NCI-H748 treated with DMSO at 0.1 percent for 48 hours (cell line): Measurements from ENCODE around the gene GDAP1L1.
A peak's percentile ranks its signal among the peaks of the same experiment; 100 is the strongest.
"Not testable (repeated sequence)": the region's sequence is repeated elsewhere in the genome, so short reads cannot be mapped to it uniquely, and the experiment has no call there.

ENCODE experiments used
- DNase-seq: peaks from one replicate; lab custom pipeline; 2025; lab: John Stamatoyannopoulos, UW

Gene GDAP1L1

DNA sequence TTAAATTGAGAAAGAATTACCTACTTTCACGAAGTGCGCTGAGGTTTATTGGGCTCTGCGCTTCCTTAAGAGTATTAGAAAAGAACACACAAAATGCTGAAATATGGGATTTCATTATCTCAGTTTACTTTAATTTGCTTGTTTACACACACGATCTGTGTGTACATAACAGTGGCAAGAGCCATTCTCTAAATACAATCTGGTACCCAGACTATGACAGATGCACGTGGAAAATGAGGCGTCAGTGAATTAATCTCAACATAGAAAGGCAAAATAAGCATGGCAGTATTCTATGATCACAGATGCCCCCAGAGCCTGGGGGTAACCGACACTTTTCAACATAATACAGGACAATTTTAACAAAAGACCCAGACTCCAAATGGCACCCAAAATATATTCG, 55.6 kb downstream of the GDAP1L1 start:
- no peak for DNase-seq

DNA sequence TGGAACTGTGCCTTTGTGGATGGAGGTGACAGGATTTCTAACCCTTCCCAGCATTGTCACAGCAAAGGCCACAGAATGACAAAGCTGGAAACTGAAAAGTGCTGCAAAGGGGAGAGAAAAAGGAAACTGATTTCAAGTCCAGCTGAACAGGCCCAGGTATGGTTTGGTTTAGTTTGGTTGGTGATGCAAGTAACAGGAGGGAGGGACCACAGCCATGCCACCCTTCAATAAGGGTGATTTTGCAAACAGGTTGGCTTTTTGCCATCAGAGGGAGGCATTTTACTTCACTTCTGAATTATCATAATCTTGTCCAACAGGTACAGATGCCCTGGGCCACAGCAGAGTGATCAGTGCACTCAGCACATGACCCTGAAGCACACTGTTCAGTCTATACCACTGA, 57.3 kb downstream of the GDAP1L1 start:
- no peak for DNase-seq

DNA sequence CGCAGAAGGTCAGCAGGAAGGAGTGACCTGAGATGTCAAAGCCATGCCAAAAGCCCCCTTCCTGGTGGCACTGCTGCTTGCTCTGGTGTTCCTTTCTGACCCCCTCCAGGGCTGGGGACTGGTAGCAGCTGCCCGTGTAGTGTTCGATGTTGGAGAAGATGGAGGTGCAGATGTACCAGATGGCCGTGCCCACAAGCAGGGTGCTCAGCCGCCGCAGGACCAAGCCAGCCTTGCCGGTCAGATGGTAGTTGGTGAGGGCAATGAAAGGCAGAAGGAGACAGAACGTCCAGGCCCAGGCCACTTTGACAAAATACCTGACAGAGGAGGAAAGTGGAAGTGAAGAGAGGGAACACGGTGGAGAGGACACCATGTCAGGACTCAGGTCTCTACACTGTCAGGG, 59.8 kb downstream of the GDAP1L1 start:
- DNase-seq, result no peak

DNA sequence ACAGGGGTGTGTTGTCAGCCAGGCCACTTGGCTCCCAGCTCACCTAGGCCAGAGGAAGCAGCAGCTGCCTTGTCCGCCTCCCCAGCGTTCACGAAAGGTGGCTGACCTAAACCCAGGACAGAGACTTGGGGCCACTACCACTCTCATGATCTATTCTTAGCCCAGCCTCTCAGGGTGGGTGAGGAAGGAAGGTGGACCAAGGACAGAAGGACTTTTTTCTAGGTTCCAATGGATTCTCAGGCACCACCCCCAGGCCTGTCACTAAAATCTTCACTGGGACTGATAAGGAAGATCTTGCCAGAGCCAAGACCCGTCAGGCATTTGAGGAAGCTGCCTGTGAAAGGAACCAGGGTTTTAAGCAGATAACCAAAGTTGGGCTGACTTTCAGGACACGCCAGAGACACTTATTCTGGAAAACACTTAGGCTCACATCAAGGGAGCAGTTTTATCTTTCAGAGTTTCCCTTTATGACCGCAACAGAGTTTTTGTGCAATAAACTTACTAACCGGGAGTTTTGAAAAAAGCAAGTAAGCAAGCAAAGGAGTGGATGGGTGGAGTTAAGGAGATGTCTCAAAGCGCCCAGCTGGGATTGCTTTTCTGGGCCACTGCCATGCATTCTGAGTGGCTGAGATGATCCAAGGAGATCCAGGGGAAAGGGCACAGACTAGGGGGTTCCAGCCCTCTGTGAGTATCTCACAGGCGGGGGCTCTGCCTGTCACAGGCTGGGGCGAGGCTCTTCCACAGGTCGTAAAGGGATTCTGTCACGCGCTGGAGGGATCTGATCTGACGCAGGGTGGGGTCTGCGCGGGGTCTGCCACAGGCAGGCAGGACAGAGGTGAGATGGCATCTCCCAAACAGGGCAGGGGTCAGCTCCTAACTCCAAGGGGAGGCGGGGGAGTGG, 62.9 kb downstream of the GDAP1L1 start:
- no peak for DNase-seq

- peak; percentile 79 for DNase-seq
Observed at GRCh38 chr20:44310664-44311639, 63.8 kb downstream of the GDAP1L1 start, which contains the start of gene FITM2. TSS of gene FITM2 (minus strand) at chr20:44311202. CDS start at chr20:44311148, 54 bp downstream.

DNA sequence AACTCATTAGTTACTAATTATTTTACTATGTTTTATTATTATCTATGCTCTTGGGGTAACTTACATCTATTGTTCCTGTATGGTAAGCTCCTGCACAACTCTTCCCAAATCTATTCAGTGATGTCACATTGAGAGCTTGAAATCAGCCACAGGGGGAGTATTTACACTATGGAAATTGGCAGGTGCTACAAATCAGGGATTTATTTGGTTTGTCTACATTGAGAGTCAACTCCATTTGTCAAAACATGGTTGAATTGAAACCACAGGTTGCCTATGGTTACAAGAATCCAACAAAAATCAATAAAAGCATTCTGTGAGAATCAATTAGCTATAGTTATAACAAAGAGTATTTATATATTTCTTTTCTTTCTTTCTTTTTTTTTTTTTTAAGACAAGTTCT, 67.8 kb downstream of the GDAP1L1 start:
- DNase-seq, result no peak

DNA sequence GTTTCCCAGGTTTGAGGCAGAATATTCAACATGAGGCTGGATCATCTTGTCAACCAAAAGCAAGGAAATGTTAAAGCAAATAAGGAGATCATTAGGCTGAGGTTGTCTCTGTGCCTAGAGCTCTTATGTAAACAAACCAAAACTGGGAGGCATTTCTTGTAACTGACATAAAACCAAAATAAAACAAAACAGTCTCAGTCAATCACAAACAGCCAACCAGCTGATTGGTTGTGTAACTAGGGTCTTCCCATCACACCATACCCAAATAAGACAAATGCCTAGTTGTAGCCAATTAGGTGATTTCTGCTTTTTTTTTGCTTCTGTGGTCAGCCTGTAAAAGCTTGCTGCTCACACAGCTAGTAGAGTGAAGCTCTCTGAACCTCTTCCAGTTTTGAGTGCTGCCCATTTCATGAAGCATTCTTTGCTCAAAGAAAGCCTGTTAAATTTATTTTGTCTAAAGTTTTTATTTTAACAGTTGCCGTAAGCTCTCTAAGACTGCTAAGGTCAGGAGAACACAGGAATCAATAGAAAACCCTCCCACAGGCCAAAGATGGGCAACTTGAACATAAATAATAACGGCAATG, 72.8 kb downstream of the GDAP1L1 start:
- DNase-seq, result no peak

- DNase-seq, result no peak
Observed at GRCh38 chr20:44324343-44324742, 77.2 kb downstream of the GDAP1L1 start.

- DNase-seq, result no peak
Observed at GRCh38 chr20:44326391-44327159, 79.5 kb downstream of the GDAP1L1 start.

GRCh38 chr20:44327748-44328147, 80.6 kb downstream of the GDAP1L1 start:
- DNase-seq, result not testable (repeated sequence)

DNA sequence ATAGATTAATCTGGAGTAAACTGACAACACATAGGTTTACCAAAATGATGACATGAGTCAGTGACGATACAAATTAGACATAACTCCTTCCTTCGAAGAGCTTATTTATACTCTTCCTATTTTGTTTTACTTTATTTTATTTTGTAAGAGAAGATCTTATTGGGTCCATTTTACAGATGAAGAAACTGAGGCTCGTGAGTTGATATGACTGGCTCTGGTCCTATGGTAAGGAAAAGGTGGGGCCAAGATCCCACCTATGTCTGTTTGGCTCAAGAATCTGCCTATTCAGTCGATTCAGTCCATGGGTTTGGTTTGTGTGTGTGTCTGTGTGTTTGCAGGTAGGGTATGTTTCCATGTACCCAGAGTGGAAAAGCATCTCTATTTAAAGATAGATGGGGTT, 81.3 kb downstream of the GDAP1L1 start:
- DNase-seq, result no peak
